Hepatocyte (in vitro differentiated cells): ENCODE results near the gene ZBTB20. TPM values are rescaled to one million over a fixed set of nuclear protein-coding genes. Genes with fewer than 3 reads are reported as not detected.

Experiments used
- DNase-seq: peaks from one replicate; pipeline ENCODE4 v3.0.0-alpha.2; 2016; ENCODE audit warnings: low spot score
- H2AFZ ChIP-seq: fragments of 200-600 bp; sonication (generic); 2 replicates; pipeline ENCODE4 v1.6.0; 2016; ENCODE audit warnings: antibody characterized with exemption, mild to moderate bottlenecking
- H3K27ac ChIP-seq: fragments of 200-600 bp; sonication (generic); 2 replicates; pipeline ENCODE4 v1.5.1; 2016; ENCODE audit warnings: mild to moderate bottlenecking
- H3K27me3 ChIP-seq: fragments of 200-600 bp; sonication (generic); 2 replicates; pipeline ENCODE4 v1.6.1; 2016
- H3K36me3 ChIP-seq: fragments of 200-600 bp; sonication (generic); replicated peaks from 2 replicates; pipeline ENCODE4 v1.5.1; 2016; ENCODE audit warnings: low read depth; ENCODE audit not compliant: insufficient read depth
- H3K4me1 ChIP-seq: fragments of 200-600 bp; sonication (generic); 2 replicates; pipeline ENCODE4 v1.5.1; 2016; ENCODE audit warnings: mild to moderate bottlenecking, moderate library complexity; ENCODE audit not compliant: insufficient read depth
- H3K4me2 ChIP-seq: fragments of 200-600 bp; sonication (generic); 2 replicates; pipeline ENCODE4 v1.6.0; 2016
- H3K4me3 ChIP-seq: fragments of 200-600 bp; sonication (generic); 2 replicates; pipeline ENCODE4 v1.5.1; 2016; ENCODE audit warnings: mild to moderate bottlenecking
- H3K79me2 ChIP-seq: fragments of 200-600 bp; sonication (generic); 2 replicates; pipeline ENCODE4 v1.6.0; 2017; ENCODE audit warnings: mild to moderate bottlenecking
- H3K9me2 ChIP-seq: fragments of 200-600 bp; sonication (generic); replicated peaks from 2 replicates; pipeline ENCODE4 v1.6.0; 2017; ENCODE audit warnings: mild to moderate bottlenecking; ENCODE audit not compliant: insufficient read depth
- H3K9me3 ChIP-seq: fragments of 200-600 bp; sonication (generic); 2 replicates; pipeline ENCODE4 v1.5.1; 2016; ENCODE audit warnings: low read depth, mild to moderate bottlenecking
- H4K20me1 ChIP-seq: fragments of 200-600 bp; sonication (generic); 2 replicates; pipeline ENCODE4 v1.6.0; 2016; ENCODE audit warnings: mild to moderate bottlenecking; ENCODE audit not compliant: insufficient read depth, poor library complexity, severe bottlenecking
- CTCF ChIP-seq: fragments of 200-600 bp; sonication (generic); IDR thresholded peaks from 2 replicates; pipeline ENCODE4 v1.5.1; 2016; ENCODE audit warnings: antibody characterized with exemption, mild to moderate bottlenecking; ENCODE audit not compliant: poor library complexity
- EZH2 ChIP-seq: fragments of 200-600 bp; sonication (generic); IDR thresholded peaks from 2 replicates; pipeline ENCODE4 v1.6.1; 2016; ENCODE audit warnings: antibody characterized with exemption, mild to moderate bottlenecking, borderline replicate concordance
- EZH2phosphoT487 ChIP-seq: fragments of 200-600 bp; sonication (generic); IDR thresholded peaks from one replicate; pipeline ENCODE4 v1.6.1; 2018; ENCODE audit warnings: antibody characterized with exemption, mild to moderate bottlenecking, low read depth, moderate library complexity; ENCODE audit not compliant: unreplicated experiment, severe bottlenecking
- WGBS: methylation state at CpG from one replicate; pipeline ENCODE4 v1.1.6; 2016; ENCODE audit warnings: low lambda C conversion rate; ENCODE audit errors: missing lambda C conversion rate; 5-methylcytosine and 5-hydroxymethylcytosine counted together
- polyA plus RNA-seq: library from polyadenylated mRNA; unstranded; fragments of >200 nt; fragmentation: Nextera tagmentation; extraction: Ambion mirVana; gene quantifications from 2 replicates; pipeline ENCODE4 v1.2.1, GENCODE V29; 2016
- total RNA-seq: library from RNA; depleted of rRNA; stranded (reverse); fragments of >200 nt; gene quantifications from 2 replicates; pipeline ENCODE4 v1.2.3, GENCODE V29; 2014

ZBTB20 gene
- total and polyA plus RNA-seq, 2 experiments from 2014 or later = 25.8 to 28.0 TPM

GRCh38 chr3:114318295-114318694, 828.8 kb downstream of the ZBTB20 start:
- Histone ChIP-seq H4K20me1 (no peaks in the 10 kb centered on the region), H3K27ac (no peak overlapping the region), H3K4me3 (no peak overlapping the region), H3K27me3 (no peaks in the 10 kb centered on the region), H3K79me2 (no peaks in the 10 kb centered on the region), H3K4me2 (no peak overlapping the region), H3K9me3 (no peaks in the 10 kb centered on the region), H3K9me2 (no peaks in the 10 kb centered on the region), H3K36me3 (no peaks in the 10 kb centered on the region), H2AFZ (no peak overlapping the region), H3K4me1 (no peaks in the 10 kb centered on the region)
- DNase-seq = no peak
- TF ChIP-seq EZH2 (no peak), CTCF (no peak), EZH2phosphoT487 (no peak)
- WGBS = 93% methylated on average over 5 of the region's 5 CpGs

GRCh38 chr3:114314282-114314681, 832.8 kb downstream of the ZBTB20 start:
- Histone ChIP-seq H3K27me3 (no peaks in the 10 kb centered on the region), H2AFZ (no peak overlapping the region), H3K4me2 (no peak overlapping the region), H3K4me3 (no peak overlapping the region), H3K79me2 (no peaks in the 10 kb centered on the region), H3K9me2 (no peaks in the 10 kb centered on the region), H4K20me1 (no peaks in the 10 kb centered on the region), H3K9me3 (no peaks in the 10 kb centered on the region), H3K4me1 (no peaks in the 10 kb centered on the region), H3K36me3 (no peaks in the 10 kb centered on the region), H3K27ac (no peak overlapping the region)
- 98% methylated on average over 2 of the region's 2 CpGs for WGBS
- no peak for TF ChIP-seq EZH2phosphoT487
- TF ChIP-seq CTCF = no peak
- TF ChIP-seq EZH2 = no peak
- no peak for DNase-seq

DNA sequence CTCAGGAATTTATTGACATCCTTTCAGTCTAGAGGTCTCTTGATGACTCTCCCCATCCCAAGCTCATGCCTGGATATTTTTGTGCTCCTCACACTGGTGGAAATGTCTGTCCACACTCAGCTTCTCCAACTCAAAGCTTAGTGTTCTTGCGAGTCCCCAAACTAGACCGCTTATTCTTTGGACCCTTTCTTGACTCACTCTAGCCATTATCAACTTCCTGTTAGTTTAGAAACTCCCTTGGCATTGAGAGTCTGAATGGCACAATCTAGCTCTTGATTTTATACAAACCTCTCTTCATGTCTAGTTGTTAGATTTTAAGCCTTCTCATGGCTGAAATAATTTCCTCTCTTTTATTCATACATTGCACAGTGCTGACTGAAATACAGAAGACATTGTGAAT, 833.7 kb downstream of the ZBTB20 start:
- Histone ChIP-seq H3K4me2 (no peak overlapping the region), H3K27me3 (no peaks in the 10 kb centered on the region)

More for the DNA sequence above, 833.7 kb downstream of the ZBTB20 start:
- Histone ChIP-seq H3K9me2 (no peaks in the 10 kb centered on the region), H3K4me3 (no peak overlapping the region), H2AFZ (no peak overlapping the region), H3K4me1 (no peaks in the 10 kb centered on the region), H3K36me3 (no peaks in the 10 kb centered on the region), H3K9me3 (no peaks in the 10 kb centered on the region), H3K79me2 (no peaks in the 10 kb centered on the region), H3K27ac (no peak overlapping the region), H4K20me1 (no peaks in the 10 kb centered on the region)
- 93% methylated on average over 2 of the region's 2 CpGs for whole genome bisulfite sequencing
- DNase-seq = no peak
- TF ChIP-seq EZH2 (no peak), CTCF (no peak), EZH2phosphoT487 (no peak)
